Right atrium auricular region (tissue), 2 donors: ENCODE results near the gene LRRC28. TPM values are rescaled to one million over a fixed set of nuclear protein-coding genes. Genes with fewer than 3 reads are reported as not detected.
A peak's percentile ranks its signal among the peaks of the same experiment; 100 is the strongest.

ENCODE experiments used
- DNase-seq: peaks from one replicate; pipeline ENCODE4 v3.0.0-alpha.2; 2019; ENCODE audit warnings: low spot score
- H3K27ac ChIP-seq, 2 donors: fragments of 200-600 bp; sonication (generic); 1 replicate in 1 of 2; 2 replicates in 1 of 2; pipeline ENCODE4 v1.5.1; 2016 to 2019
- H3K27me3 ChIP-seq, 2 donors: fragments of 200-600 bp; sonication (generic); one replicate each; pipeline versions ENCODE4 v1.5.1 to v1.6.0; 2017 to 2019
- H3K36me3 ChIP-seq: fragments of 200-600 bp; sonication (generic); one replicate; pipeline ENCODE4 v1.5.1; 2016
- H3K4me1 ChIP-seq, 2 donors: fragments of 200-600 bp; sonication (generic); one replicate each; pipeline versions ENCODE4 v1.5.1 to v1.6.0; 2017 to 2019
- H3K4me3 ChIP-seq, 2 donors: fragments of 200-600 bp; sonication (generic); 1 replicate in 1 of 2; 2 replicates in 1 of 2; pipeline ENCODE4 v1.5.1; 2017 to 2019; ENCODE audit warnings: mild to moderate bottlenecking in 1 of 2, moderate library complexity in 1 of 2
- H3K9me3 ChIP-seq, 2 donors: fragments of 200-600 bp; sonication (generic); one replicate each; pipeline ENCODE4 v1.5.1; 2019
- CTCF ChIP-seq, 2 donors: fragments of 200-600 bp; sonication (generic); IDR thresholded peaks; one replicate each; pipeline ENCODE4 v1.5.1; 2019; ENCODE audit warnings: antibody characterized with exemption in 2 of 2
- total RNA-seq, 2 donors: library from RNA; depleted of rRNA; stranded (reverse); fragments of >200 nt; gene quantifications; one replicate each; pipeline ENCODE4 v1.1.0, GENCODE V29; 2016

Gene LRRC28
- total RNA-seq, 2 donors from 2014 or later: 29.8 to 34.5 TPM

GRCh38 chr15:99291643-99292042, 40.4 kb downstream of the LRRC28 start:
- Histone ChIP-seq H3K27ac (no peak overlapping the region), H3K36me3 (peaks cover 8% of the 10 kb centered on the region)
- no peak for TF ChIP-seq CTCF (IDR thresholded peaks at IDR 0.05)

GRCh38 chr15:99295840-99296239, 44.6 kb downstream of the LRRC28 start:
- DNase-seq: no peak
- no peak overlapping the region for H3K4me3 ChIP-seq
- H3K4me1 ChIP-seq: no peaks in the 10 kb centered on the region
- H3K27ac ChIP-seq: no peak overlapping the region
- H3K9me3 ChIP-seq: no peaks in the 10 kb centered on the region
- TF ChIP-seq CTCF (IDR thresholded peaks at IDR 0.05): no peak
- H3K36me3 ChIP-seq: no peaks in the 10 kb centered on the region
- no peaks in the 10 kb centered on the region for H3K27me3 ChIP-seq

More at GRCh38 chr15:99291643-99292042, 40.4 kb downstream of the LRRC28 start:
- Histone ChIP-seq H3K9me3 (no peaks in the 10 kb centered on the region), H3K27me3 (no peaks in the 10 kb centered on the region), H3K4me3 (no peak overlapping the region), H3K4me1 (no peaks in the 10 kb centered on the region)
- DNase-seq: no peak

GRCh38 chr15:99296386-99296785, 45.1 kb downstream of the LRRC28 start:
- H3K4me3 ChIP-seq: no peak overlapping the region
- DNase-seq: no peak
- H3K27me3 ChIP-seq: no peaks in the 10 kb centered on the region
- no peak overlapping the region for H3K27ac ChIP-seq
- H3K4me1 ChIP-seq: no peaks in the 10 kb centered on the region
- H3K36me3 ChIP-seq: no peaks in the 10 kb centered on the region
- no peaks in the 10 kb centered on the region for H3K9me3 ChIP-seq
- TF ChIP-seq CTCF (IDR thresholded peaks at IDR 0.05): no peak

- no peak for DNase-seq
- H3K4me1 ChIP-seq: peaks cover 0 to 16% of the 10 kb centered on the region in 2 donors
- no peak for TF ChIP-seq CTCF (IDR thresholded peaks at IDR 0.05)
- H3K27me3 ChIP-seq: no peaks in the 10 kb centered on the region
- H3K27ac ChIP-seq: no peak overlapping the region
- H3K4me3 ChIP-seq: no peak overlapping the region
- H3K9me3 ChIP-seq: no peaks in the 10 kb centered on the region
- no peaks in the 10 kb centered on the region for H3K36me3 ChIP-seq
These were observed 52.6 kb downstream of the LRRC28 start for GRCh38 chr15:99303907-99304306.

- no peaks in the 10 kb centered on the region for H3K9me3 ChIP-seq
- TF ChIP-seq CTCF (IDR thresholded peaks at IDR 0.05): no peak
- no peaks in the 10 kb centered on the region for H3K36me3 ChIP-seq
- peak overlapping the region; percentile 35 to 84 for H3K27ac ChIP-seq
- no peak overlapping the region for H3K4me3 ChIP-seq
- peak; percentile 65 for DNase-seq
- no peaks in the 10 kb centered on the region for H3K27me3 ChIP-seq
- H3K4me1 ChIP-seq: peaks cover 0 to 16% of the 10 kb centered on the region in 2 donors
These were observed 54.7 kb downstream of the LRRC28 start for GRCh38 chr15:99305761-99306505.
